HG03060 (cell line): Measurements from ENCODE around the gene FBXO4.
A peak's percentile ranks its signal among the peaks of the same experiment; 100 is the strongest.
"Not testable (repeated sequence)": the region's sequence is repeated elsewhere in the genome, so short reads cannot be mapped to it uniquely, and the experiment has no call there.

Experiments
- ATAC-seq: cut with Tn5 transposase; IDR thresholded peaks from one replicate; pipeline ENCODE4 v1.9.1; 2021; ENCODE audit warnings: low read depth, moderate number of reproducible peaks; ENCODE audit not compliant: unreplicated experiment

FBXO4 gene

GRCh38 chr5:41921166-41921565 is 3.9 kb upstream of the FBXO4 start:
- no peak for ATAC-seq

DNA sequence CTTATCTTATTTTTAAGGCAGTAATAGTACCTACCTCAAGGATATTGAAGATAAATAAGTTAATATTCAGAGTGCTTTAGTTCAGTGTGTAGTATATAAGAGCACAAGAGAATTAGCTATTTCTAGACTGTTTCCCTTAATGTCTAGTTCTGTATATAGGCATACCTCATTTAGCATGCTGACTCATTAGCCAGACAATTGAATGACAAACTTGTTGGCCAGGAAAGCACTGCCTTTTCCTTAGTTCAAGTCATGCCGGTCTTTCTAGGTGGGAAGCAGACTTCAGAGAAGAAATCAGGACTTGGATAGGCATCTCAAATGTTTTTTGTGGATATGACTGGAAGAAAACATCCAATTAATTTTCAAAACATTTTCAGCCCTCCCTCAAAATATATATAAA is 3.2 kb upstream of the FBXO4 start:
- no peak for ATAC-seq

GRCh38 chr5:41924526-41924871 is 582 bp upstream of the FBXO4 start:
- ATAC-seq, result no peak

- peak; percentile 8 for ATAC-seq
Observed at GRCh38 chr5:41925555-41925951, 472 bp downstream of the FBXO4 start.

GRCh38 chr5:41927604-41928003 is 2.5 kb downstream of the FBXO4 start:
- ATAC-seq, result no peak

- no peak for ATAC-seq
Observed at GRCh38 chr5:41929035-41929434, 4.0 kb downstream of the FBXO4 start.

DNA sequence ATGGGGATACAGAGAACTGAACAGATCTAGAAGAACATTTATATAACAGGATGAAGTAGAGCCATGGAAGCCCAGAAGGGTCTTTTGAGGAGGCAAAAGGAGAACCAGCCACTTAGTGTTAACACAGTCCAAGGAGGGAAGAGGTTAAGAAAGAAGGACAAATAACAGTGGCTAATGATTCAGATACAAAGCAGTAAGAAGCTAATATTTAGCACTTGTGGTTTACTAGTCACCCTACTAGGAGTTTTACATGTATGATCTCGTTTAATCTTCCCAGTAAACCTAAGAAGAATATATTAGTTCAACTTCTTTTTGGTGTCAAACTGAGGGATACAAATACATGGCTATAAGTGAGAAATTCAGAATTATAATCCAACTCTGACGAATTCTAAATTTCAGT is 7.7 kb downstream of the FBXO4 start:
- no peak for ATAC-seq

DNA sequence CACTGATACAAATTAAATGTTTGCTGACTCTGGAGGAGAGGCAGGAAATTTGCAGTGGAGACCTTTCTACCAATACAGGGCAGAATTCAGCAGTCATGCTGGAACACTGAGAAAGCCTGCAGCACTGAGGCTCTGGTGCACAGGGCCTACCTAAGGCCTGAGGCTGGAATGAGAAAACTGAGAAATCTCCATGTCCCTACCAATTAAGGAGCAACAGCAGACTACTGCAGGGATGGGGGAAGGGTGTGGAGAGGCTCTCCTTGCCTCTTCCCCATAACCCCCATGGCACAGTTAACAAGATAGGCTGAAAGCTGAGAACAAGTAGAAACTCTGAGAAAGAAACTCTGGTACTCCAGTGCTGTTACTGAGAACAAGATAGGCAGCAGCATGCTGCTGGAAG is 10.5 kb downstream of the FBXO4 start:
- no peak for ATAC-seq

GRCh38 chr5:41940641-41941040 is 15.6 kb downstream of the FBXO4 start:
- no peak for ATAC-seq

- ATAC-seq, result not testable (repeated sequence)
Observed at GRCh38 chr5:41945332-41945955, 20.4 kb downstream of the FBXO4 start.

DNA sequence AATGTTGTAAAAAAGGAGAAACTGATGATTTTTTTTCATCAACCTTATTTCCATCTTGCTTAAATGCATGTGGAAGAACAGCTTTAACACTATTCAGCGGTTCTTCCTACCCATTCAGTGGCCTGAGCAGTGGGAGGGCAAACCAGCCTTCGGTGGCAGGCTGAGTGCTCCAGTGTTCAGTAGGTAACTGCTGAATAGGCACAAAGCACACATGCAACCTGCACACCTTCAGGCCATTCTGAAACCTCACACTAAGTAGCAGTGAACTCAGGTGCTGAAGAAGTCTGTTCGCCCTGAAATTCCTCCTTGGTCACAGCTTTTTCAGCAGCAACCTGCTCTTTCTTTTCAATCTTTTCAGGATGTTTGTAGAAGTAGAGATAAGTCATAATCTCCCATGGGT is 26.1 kb downstream of the FBXO4 start:
- no peak for ATAC-seq

DNA sequence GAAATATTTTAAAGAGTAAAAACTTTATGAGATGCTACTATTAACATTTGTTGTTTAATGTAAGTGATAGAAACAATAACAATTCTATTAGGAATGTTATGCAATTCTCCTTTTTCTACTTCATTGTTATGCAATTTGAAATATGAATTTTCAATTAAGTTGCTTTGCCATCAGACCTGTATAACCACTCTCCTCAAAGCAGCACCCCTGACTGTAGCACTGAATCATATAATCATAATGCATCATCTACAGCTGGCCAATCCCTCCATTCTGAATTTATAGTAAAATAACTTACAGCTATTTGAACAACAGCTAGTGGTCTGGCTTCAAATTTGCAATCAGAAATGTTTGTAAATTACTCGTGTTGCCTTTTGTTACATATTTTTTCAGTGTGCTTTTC is 29.2 kb downstream of the FBXO4 start:
- ATAC-seq, result no peak

- ATAC-seq, result no peak
Observed at GRCh38 chr5:41955432-41956024, 30.4 kb downstream of the FBXO4 start.

DNA sequence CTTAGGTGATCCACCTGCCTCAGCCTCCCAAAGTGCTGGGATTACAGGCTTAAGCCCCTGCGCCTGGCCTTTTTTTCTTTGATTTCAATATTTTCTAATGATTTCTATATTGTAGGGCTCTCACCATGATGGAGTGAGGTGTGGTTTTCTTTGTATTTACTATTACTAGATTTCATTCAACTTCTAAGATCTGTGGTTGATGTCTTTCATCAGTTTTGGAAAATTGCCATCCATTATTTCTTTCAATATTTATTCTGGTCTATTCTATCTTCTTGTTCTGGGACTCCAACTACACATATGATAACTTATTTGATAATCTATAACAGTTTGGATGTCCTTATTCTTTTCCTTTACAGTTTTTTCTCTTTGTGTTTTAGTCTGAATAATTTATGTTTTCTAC is 31.9 kb downstream of the FBXO4 start:
- ATAC-seq, result no peak

DNA sequence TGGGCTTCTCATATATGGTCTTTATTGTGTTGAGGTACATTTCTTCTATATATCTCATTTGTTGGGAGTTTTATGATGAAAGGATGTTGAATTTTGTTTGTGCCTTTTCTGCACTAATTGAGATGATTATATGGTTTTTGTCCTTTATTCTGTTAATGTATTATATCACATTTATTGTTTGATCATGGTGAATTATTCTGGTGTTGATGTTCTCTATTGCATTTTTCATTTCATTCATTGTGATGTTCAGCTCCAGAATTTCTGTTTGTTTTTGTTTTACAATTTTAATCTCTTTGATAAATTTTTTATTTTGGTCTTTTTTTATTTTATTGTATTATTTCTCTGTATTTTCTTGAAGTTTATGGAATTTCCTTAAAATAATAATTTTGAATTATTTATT is 35.4 kb downstream of the FBXO4 start:
- no peak for ATAC-seq

DNA sequence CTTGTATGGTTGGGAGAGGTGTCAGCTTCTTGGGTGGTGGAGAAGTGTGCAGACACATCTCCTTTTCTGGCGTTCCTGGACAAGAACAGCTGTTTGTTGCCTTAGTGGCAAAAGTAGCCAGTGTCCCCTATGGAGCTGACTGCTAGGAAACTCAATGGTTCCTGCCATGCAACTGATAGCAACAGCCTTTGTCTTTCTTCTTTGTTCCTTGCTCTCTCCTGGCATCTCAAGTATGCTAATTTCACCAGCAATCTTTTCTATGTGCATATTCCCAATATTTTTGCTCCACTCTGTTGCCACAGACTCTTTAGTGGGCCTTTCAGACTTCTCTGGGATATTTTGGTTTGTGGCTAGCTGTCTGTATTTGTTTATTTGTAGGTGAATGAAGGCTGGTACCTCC is 36.7 kb downstream of the FBXO4 start:
- no peak for ATAC-seq

DNA sequence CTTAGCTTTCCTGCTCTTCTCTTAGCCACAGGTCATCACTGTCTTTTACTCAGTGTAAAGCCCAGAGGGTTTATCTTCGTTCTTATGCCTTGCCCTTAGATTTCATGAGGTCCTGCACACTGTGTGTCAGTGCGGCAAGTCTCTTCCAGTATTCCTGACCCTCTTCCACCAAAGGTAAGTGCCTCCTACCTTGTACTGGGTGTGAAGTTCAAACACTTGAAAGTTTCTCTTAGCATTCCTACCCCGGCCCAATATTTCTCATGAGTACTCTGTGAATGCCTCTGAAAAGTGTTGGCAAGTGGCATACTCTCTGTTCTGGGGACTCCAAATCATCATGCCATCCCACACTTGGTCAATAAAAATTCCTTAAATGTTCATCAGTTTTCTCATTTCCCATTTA is 37.4 kb downstream of the FBXO4 start:
- ATAC-seq, result no peak

- no peak for ATAC-seq
Observed at GRCh38 chr5:41966401-41967105, 41.5 kb downstream of the FBXO4 start.

DNA sequence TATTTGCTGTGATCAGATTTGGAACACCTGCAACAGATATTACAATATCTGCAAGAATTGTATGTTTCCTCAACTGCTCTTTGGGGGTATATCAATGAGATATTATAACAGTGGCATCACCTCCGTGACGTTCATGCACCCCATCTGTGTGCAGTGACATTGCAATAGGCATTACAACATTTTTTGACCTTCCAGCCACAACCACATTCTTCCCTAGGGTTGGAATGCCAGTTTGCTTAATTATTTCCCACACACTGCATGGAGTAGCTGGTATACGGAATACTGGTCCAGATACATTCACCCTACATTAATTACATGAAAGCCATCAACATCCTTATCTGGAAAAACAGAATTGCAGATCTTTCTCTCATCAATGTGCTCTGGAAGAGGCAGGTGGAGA is 42.3 kb downstream of the FBXO4 start:
- no peak for ATAC-seq

GRCh38 chr5:41968153-41968723 is 43.2 kb downstream of the FBXO4 start:
- ATAC-seq, result no peak

DNA sequence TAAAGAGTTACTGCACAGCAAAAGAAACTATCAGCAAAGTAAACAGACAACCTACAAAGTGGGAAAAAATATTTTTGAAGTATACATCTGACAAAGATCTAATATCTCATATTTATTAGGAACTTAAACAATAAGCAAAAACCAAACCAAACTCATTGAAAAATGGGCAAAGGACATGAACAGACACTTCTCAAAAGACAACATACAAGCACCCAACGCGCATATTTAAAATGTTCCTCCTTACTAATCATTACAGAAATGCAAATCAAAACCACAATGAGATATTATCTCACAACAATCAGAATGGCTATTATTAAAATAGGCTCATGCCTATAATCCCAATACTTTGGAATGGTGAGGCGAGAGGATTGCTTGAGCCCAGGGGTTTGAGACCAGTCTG is 48.0 kb downstream of the FBXO4 start:
- ATAC-seq, result no peak

DNA sequence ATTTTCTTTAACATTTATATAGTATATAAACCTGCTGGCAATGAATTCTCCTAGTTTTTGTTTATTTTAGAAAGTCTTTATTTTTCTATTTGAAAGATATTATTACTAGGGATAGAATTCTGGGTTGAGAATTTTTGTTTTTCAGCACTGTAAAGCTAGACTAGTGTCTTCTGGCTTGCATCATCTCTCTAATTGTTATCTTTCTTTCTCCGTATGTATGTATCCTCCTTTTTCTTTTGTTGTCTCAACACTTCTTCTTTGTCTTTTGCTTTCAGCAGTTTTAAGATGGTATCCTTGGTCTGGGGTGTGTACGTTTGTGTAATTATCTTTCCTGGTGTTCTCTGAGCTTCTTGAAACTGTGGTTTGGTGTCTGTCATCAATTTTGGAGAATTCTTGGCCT is 48.8 kb downstream of the FBXO4 start:
- no peak for ATAC-seq
